Panc1 (cell line): Measurements from ENCODE around the gene HEXD.

Experiments
- CTCF ChIP-seq: fragments of 450-650 bp; IDR thresholded peaks from 2 replicates; pipeline ENCODE4 v1.5.1; 2017; ENCODE audit warnings: mild to moderate bottlenecking
- POLR2AphosphoS5 ChIP-seq: IDR thresholded peaks from 2 replicates; pipeline ENCODE4 v1.6.1; 2012; ENCODE audit warnings: mild to moderate bottlenecking, low read depth, low read length, moderate library complexity
- REST ChIP-seq, 2 experiments: IDR thresholded peaks; 2 replicates each; pipeline ENCODE4 v1.6.1; 2011 to 2012; ENCODE audit warnings: low read depth in 2 of 2, control low read depth in 1 of 2, low read length in 1 of 2, mild to moderate bottlenecking in 1 of 2, moderate library complexity in 1 of 2; ENCODE audit not compliant: insufficient read depth in 1 of 2
- SIN3A ChIP-seq: IDR thresholded peaks from 2 replicates; pipeline ENCODE4 v1.6.1; 2012; ENCODE audit warnings: low read depth, mild to moderate bottlenecking, low read length, moderate library complexity, borderline replicate concordance; ENCODE audit not compliant: insufficient read depth

GRCh38 chr17:82434216-82434565 is 16.0 kb downstream of the HEXD start:
- TF ChIP-seq REST (IDR thresholded peaks at IDR 0.05; ENCODE audit: insufficient read depth in 1 of 2, low read depth in 2 of 2, low read length in 1 of 2) (no peak), CTCF (no peak), POLR2AphosphoS5 (no peak), SIN3A (no peak)
